UCSD-AML1 (cell line): ENCODE results near the gene HM13.
"Not testable (repeated sequence)": the region's sequence is repeated elsewhere in the genome, so short reads cannot be mapped to it uniquely, and the experiment has no call there.

Experiments used
- DNase-seq: peaks from one replicate; lab custom pipeline; 2025; ENCODE audit not compliant: unreplicated experiment; lab: John Stamatoyannopoulos, UW

HM13 gene

GRCh38 chr20:31540406-31540805, 26.2 kb downstream of the HM13 start:
- no peak for DNase-seq

- peak; percentile 32 for DNase-seq
Measured at GRCh38 chr20:31542201-31542842, 28.1 kb downstream of the HM13 start.

GRCh38 chr20:31542963-31543362, 28.7 kb downstream of the HM13 start:
- no peak for DNase-seq

- no peak for DNase-seq
Measured at GRCh38 chr20:31543966-31544598, 29.8 kb downstream of the HM13 start.

- DNase-seq, result no peak
Measured at GRCh38 chr20:31544600-31544999, 30.4 kb downstream of the HM13 start.

- DNase-seq, result not testable (repeated sequence)
Measured at GRCh38 chr20:31545621-31546040, 31.4 kb downstream of the HM13 start.

- DNase-seq, result peak; percentile 83
Measured at GRCh38 chr20:31547017-31547675, 32.9 kb downstream of the HM13 start.

- no peak for DNase-seq
Measured at GRCh38 chr20:31547720-31548298, 33.6 kb downstream of the HM13 start.

- DNase-seq, result no peak
Measured at GRCh38 chr20:31548820-31549512, 34.7 kb downstream of the HM13 start.

GRCh38 chr20:31549513-31549880, 35.3 kb downstream of the HM13 start:
- DNase-seq, result no peak

- DNase-seq, result no peak
Measured at GRCh38 chr20:31550099-31550498, 35.9 kb downstream of the HM13 start.

GRCh38 chr20:31551163-31552081, 37.2 kb downstream of the HM13 start:
- no peak for DNase-seq

GRCh38 chr20:31555203-31555775, 41.0 kb downstream of the HM13 start:
- no peak for DNase-seq

GRCh38 chr20:31559704-31560093, 45.5 kb downstream of the HM13 start:
- DNase-seq, result no peak

- peak; percentile 74 for DNase-seq
Measured at GRCh38 chr20:31560094-31560745, 46.0 kb downstream of the HM13 start.

GRCh38 chr20:31560746-31561598, 46.7 kb downstream of the HM13 start:
- DNase-seq, result no peak

- no peak for DNase-seq
Measured at GRCh38 chr20:31562241-31562640, 48.0 kb downstream of the HM13 start.

- DNase-seq, result no peak
Measured at GRCh38 chr20:31564284-31564683, 50.0 kb downstream of the HM13 start.
